ENCODE measurements around the gene MRPL9. TPM values are rescaled to one million over a fixed set of nuclear protein-coding genes. Genes with fewer than 3 reads are reported as not detected.
"Not testable (repeated sequence)": the region's sequence is repeated elsewhere in the genome, so short reads cannot be mapped to it uniquely, and the experiment has no call there.

The MRPL9 gene
- total and polyA plus RNA-seq, 5 experiments from 2014 or later = 97.9 to 137 (median 125) TPM

GRCh38 chr1:151780736-151781135, 17.4 kb upstream of the MRPL9 start:
- ATAC-seq, H3K27me3 Mint-ChIP-seq, H3K4me1 Mint-ChIP-seq, H3K27ac Mint-ChIP-seq, POLR2A ChIA-PET, H3K4me3 Mint-ChIP-seq, H3K9me3 Mint-ChIP-seq, DNase-seq: not testable (repeated sequence)
- peaks cover 10 to 59% (median 23%) of the 10 kb centered on the region in 3 donors for H3K36me3 Mint-ChIP-seq

- ATAC-seq = no peak
- Mint-ChIP-seq H3K4me1 (no peaks in the 10 kb centered on the region), H3K9me3 (no peaks in the 10 kb centered on the region), H3K27me3 (no peaks in the 10 kb centered on the region), H3K36me3 (peaks cover 10 to 68% (median 31%) of the 10 kb centered on the region in 3 donors), H3K4me3 (no peak overlapping the region), H3K27ac (no peak overlapping the region)
- no peak for DNase-seq
- POLR2A ChIA-PET = no interaction called here
Observed at GRCh38 chr1:151779852-151780251, 16.6 kb upstream of the MRPL9 start.

- Mint-ChIP-seq H3K36me3 (peaks cover 10 to 84% (median 31%) of the 10 kb centered on the region in 3 donors), H3K4me1 (no peaks in the 10 kb centered on the region), H3K27ac (no peak overlapping the region), H3K27me3 (no peaks in the 10 kb centered on the region), H3K4me3 (no peak overlapping the region), H3K9me3 (no peaks in the 10 kb centered on the region)
- DNase-seq = no peak
- POLR2A ChIA-PET = no interaction called here
- no peak for ATAC-seq
Observed at GRCh38 chr1:151777317-151777716, 14.0 kb upstream of the MRPL9 start.

- Mint-ChIP-seq H3K4me1 (no peaks in the 10 kb centered on the region), H3K4me3 (no peak overlapping the region), H3K36me3 (peaks cover 10 to 79% (median 30%) of the 10 kb centered on the region in 3 donors), H3K9me3 (no peaks in the 10 kb centered on the region), H3K27ac (no peak overlapping the region), H3K27me3 (no peaks in the 10 kb centered on the region)
- no peak for DNase-seq
- POLR2A ChIA-PET = no interaction called here
- no peak for ATAC-seq
Observed at GRCh38 chr1:151776665-151777062, 13.4 kb upstream of the MRPL9 start.

GRCh38 chr1:151775894-151776664, 12.8 kb upstream of the MRPL9 start:
- H3K36me3 Mint-ChIP-seq = peaks cover 10 to 74% (median 25%) of the 10 kb centered on the region in 3 donors
- POLR2A ChIA-PET = no interaction called here
- ATAC-seq (no peak), DNase-seq (no peak)
- no peak overlapping the region for H3K27ac Mint-ChIP-seq
- no peak overlapping the region for H3K4me3 Mint-ChIP-seq
- no peaks in the 10 kb centered on the region for H3K9me3 Mint-ChIP-seq
- no peaks in the 10 kb centered on the region for H3K27me3 Mint-ChIP-seq
- no peaks in the 10 kb centered on the region for H3K4me1 Mint-ChIP-seq

GRCh38 chr1:151774256-151774922, 11.1 kb upstream of the MRPL9 start:
- Mint-ChIP-seq H3K27me3 (no peaks in the 10 kb centered on the region), H3K4me3 (no peak overlapping the region), H3K27ac (no peak overlapping the region), H3K4me1 (no peaks in the 10 kb centered on the region), H3K9me3 (no peaks in the 10 kb centered on the region), H3K36me3 (peaks cover 10 to 61% (median 20%) of the 10 kb centered on the region in 3 donors)
- DNase-seq = no peak
- POLR2A ChIA-PET = no interaction called here
- no peak for ATAC-seq

- no peaks in the 10 kb centered on the region for H3K27me3 Mint-ChIP-seq
- H3K27ac Mint-ChIP-seq = no peak overlapping the region
- no peak overlapping the region for H3K4me3 Mint-ChIP-seq
- H3K36me3 Mint-ChIP-seq = peaks cover 4 to 55% (median 18%) of the 10 kb centered on the region in 3 donors
- no peaks in the 10 kb centered on the region for H3K9me3 Mint-ChIP-seq
- H3K4me1 Mint-ChIP-seq = no peaks in the 10 kb centered on the region
- POLR2A ChIA-PET = no interaction called here
- DNase-seq = no peak
- no peak for ATAC-seq
Observed at GRCh38 chr1:151773702-151774101, 10.4 kb upstream of the MRPL9 start.

GRCh38 chr1:151769270-151769669, 6.0 kb upstream of the MRPL9 start:
- H3K4me3 Mint-ChIP-seq, H3K27me3 Mint-ChIP-seq, H3K9me3 Mint-ChIP-seq, DNase-seq, POLR2A ChIA-PET, ATAC-seq, H3K27ac Mint-ChIP-seq, H3K4me1 Mint-ChIP-seq: not testable (repeated sequence)
- peaks cover 0 to 14% (median 0%) of the 10 kb centered on the region in 3 donors for H3K36me3 Mint-ChIP-seq

GRCh38 chr1:151768351-151769066, 5.2 kb upstream of the MRPL9 start:
- H3K27ac Mint-ChIP-seq, H3K4me3 Mint-ChIP-seq, ATAC-seq: not testable (repeated sequence)

GRCh38 chr1:151763990-151764389, 694 bp upstream of the MRPL9 start:
- ATAC-seq (no peak), DNase-seq (no peak)
- H3K27me3 Mint-ChIP-seq = no peaks in the 10 kb centered on the region
- H3K4me3 Mint-ChIP-seq = peak overlapping the region; percentile 89 to 97 (median 94)
- peak overlapping the region; percentile 94 to 99 (median 96) for H3K27ac Mint-ChIP-seq
- peaks cover 7 to 24% (median 21%) of the 10 kb centered on the region in 4 donors for H3K4me1 Mint-ChIP-seq
- POLR2A ChIA-PET = interaction anchor here (0.7 to 1.9 kb wide), 6 partner anchors 26 to 351 kb away, joined by 3 to 23 read pairs (median 6); partner anchors contain the start of genes C2CD4D, TDRKH and THEM4
- H3K36me3 Mint-ChIP-seq = peaks cover 0 to 34% (median 12%) of the 10 kb centered on the region in 3 donors
- no peaks in the 10 kb centered on the region for H3K9me3 Mint-ChIP-seq

More at GRCh38 chr1:151768351-151769066, 5.2 kb upstream of the MRPL9 start:
- POLR2A ChIA-PET, H3K36me3 Mint-ChIP-seq, H3K27me3 Mint-ChIP-seq, DNase-seq, H3K9me3 Mint-ChIP-seq: not testable (repeated sequence)
- H3K4me1 Mint-ChIP-seq = peaks cover 3 to 11% (median 10%) of the 10 kb centered on the region in 4 donors

GRCh38 chr1:151760597-151761385, 2.5 kb downstream of the MRPL9 start:
- DNase-seq (no peak), ATAC-seq (no peak)
- H3K36me3 Mint-ChIP-seq = peaks cover 0 to 57% (median 14%) of the 10 kb centered on the region in 3 donors
- H3K4me1 Mint-ChIP-seq = peaks cover 9 to 24% (median 21%) of the 10 kb centered on the region in 4 donors
- no peaks in the 10 kb centered on the region for H3K9me3 Mint-ChIP-seq
- POLR2A ChIA-PET = no interaction called here
- peak overlapping the region in 6 of 10 donors; percentile 12 to 53 (median 23) for H3K4me3 Mint-ChIP-seq
- H3K27me3 Mint-ChIP-seq = no peaks in the 10 kb centered on the region
- peak overlapping the region in 7 of 10 donors; percentile 11 to 96 (median 67) for H3K27ac Mint-ChIP-seq

- ATAC-seq (no peak), DNase-seq (no peak)
- H3K36me3 Mint-ChIP-seq = peaks cover 0 to 57% (median 14%) of the 10 kb centered on the region in 3 donors
- peaks cover 9 to 20% (median 18%) of the 10 kb centered on the region in 4 donors for H3K4me1 Mint-ChIP-seq
- H3K27me3 Mint-ChIP-seq = no peaks in the 10 kb centered on the region
- H3K4me3 Mint-ChIP-seq = no peak overlapping the region
- no peak overlapping the region for H3K27ac Mint-ChIP-seq
- POLR2A ChIA-PET = interaction anchor here (0.7 kb wide), 1 partner anchor 76 kb away, joined by 9 read pairs; no protein-coding TSS in a partner anchor
- H3K9me3 Mint-ChIP-seq = no peaks in the 10 kb centered on the region
Observed at GRCh38 chr1:151759241-151759640, 4.1 kb downstream of the MRPL9 start.

Measured in naive thymus-derived CD8-positive, alpha-beta T cell (primary cell).